OCI-LY7 (cell line): Measurements from ENCODE around the gene FAM227A. TPM values are rescaled to one million over a fixed set of nuclear protein-coding genes. Genes with fewer than 3 reads are reported as not detected.

ENCODE experiments used
- Bru-seq: library from RNA; stranded (reverse); fragments of 400-500 nt; gene quantifications from one replicate; lab custom pipeline; 2021; lab: Mats Ljungman, UMichigan
- BruChase-seq, 2 experiments: library from RNA; stranded (reverse); fragments of 400-500 nt; gene quantifications; one replicate each; lab custom pipeline; 2021; lab: Mats Ljungman, UMichigan
- BruUV-seq: library from RNA; stranded (reverse); fragments of 400-500 nt; replicated peaks from 2 replicates; lab custom pipeline; 2021; lab: Mats Ljungman, UMichigan
- CTCF ChIA-PET: fragments of 300-600 bp; sonication (Branson Sonifier 250); formaldehyde crosslinking; loops from one replicate; lab custom pipeline; 2022; ENCODE audit warnings: antibody characterized with exemption; ENCODE audit not compliant: unreplicated experiment; lab: Charles Lee
- POLR2A ChIA-PET: fragments of 300-600 bp; sonication (Branson Sonifier 250); formaldehyde crosslinking; loops from one replicate; lab custom pipeline; 2022; ENCODE audit warnings: antibody characterized with exemption; lab: Charles Lee
- DNase-seq: peaks from one replicate; pipeline ENCODE4 v3.0.0-alpha.2; 2015; ENCODE audit warnings: low spot score
- H2AFZ ChIP-seq: fragments of 200-600 bp; sonication (generic), shearing (Covaris generic); 2 replicates; pipeline ENCODE4 v1.6.1; 2014; ENCODE audit warnings: mild to moderate bottlenecking, antibody characterized with exemption, low read length, moderate library complexity
- H3K27ac ChIP-seq: fragments of 200-600 bp; sonication (generic); 2 replicates; pipeline ENCODE4 v1.5.1; 2014; ENCODE audit warnings: mixed run types, low read depth, mild to moderate bottlenecking, moderate library complexity, low read length, inconsistent platforms; ENCODE audit not compliant: poor library complexity, severe bottlenecking
- H3K36me3 ChIP-seq: fragments of 200-600 bp; sonication (generic); 2 replicates; pipeline ENCODE4 v1.6.1; 2014; ENCODE audit warnings: mild to moderate bottlenecking, antibody characterized with exemption, low read length, moderate library complexity, mixed read lengths; ENCODE audit not compliant: insufficient read depth
- H3K4me1 ChIP-seq: fragments of 200-600 bp; sonication (generic); 2 replicates; pipeline ENCODE4 v1.5.1; 2014; ENCODE audit warnings: mild to moderate bottlenecking, low read length; ENCODE audit not compliant: insufficient read depth, poor library complexity, severe bottlenecking
- H3K4me2 ChIP-seq: fragments of 200-600 bp; sonication (generic); 2 replicates; pipeline ENCODE4 v1.6.1; 2014; ENCODE audit warnings: mild to moderate bottlenecking, low read length
- H3K4me3 ChIP-seq: fragments of 200-600 bp; sonication (generic); 2 replicates; pipeline ENCODE4 v1.5.1; 2014; ENCODE audit warnings: mild to moderate bottlenecking, low read depth, low read length; ENCODE audit not compliant: poor library complexity, severe bottlenecking
- H3K79me2 ChIP-seq: fragments of 200-600 bp; sonication (generic); 2 replicates; pipeline ENCODE4 v1.6.1; 2016; ENCODE audit warnings: low read depth, mild to moderate bottlenecking, low read length, moderate library complexity, mixed read lengths; ENCODE audit not compliant: insufficient read depth
- H3K9me2 ChIP-seq: fragments of 200-600 bp; sonication (generic); 2 replicates; pipeline ENCODE4 v1.6.1; 2016; ENCODE audit warnings: mild to moderate bottlenecking, low read length, mixed read lengths; ENCODE audit not compliant: insufficient read depth
- H3K9me3 ChIP-seq: fragments of 200-600 bp; sonication (generic); 2 replicates; pipeline ENCODE4 v1.6.1; 2014; ENCODE audit warnings: mild to moderate bottlenecking, mixed run types, low read length, mixed read lengths
- H4K20me1 ChIP-seq: fragments of 200-600 bp; sonication (generic); 2 replicates; pipeline ENCODE4 v1.6.1; 2014; ENCODE audit warnings: mild to moderate bottlenecking, antibody characterized with exemption, low read length, moderate library complexity, mixed read lengths; ENCODE audit not compliant: insufficient read depth
- CTCF ChIP-seq: fragments of 200-600 bp; sonication (generic); conservative IDR thresholded peaks from 2 replicates; pipeline ENCODE4 v1.5.1; 2014; ENCODE audit warnings: mild to moderate bottlenecking, antibody characterized with exemption, low read length, moderate library complexity, mixed read lengths
- EZH2phosphoT487 ChIP-seq: fragments of 200-600 bp; sonication (generic); IDR thresholded peaks from 2 replicates; pipeline ENCODE4 v1.6.1; 2018; ENCODE audit warnings: low read depth, borderline replicate concordance, mild to moderate bottlenecking, mixed run types, antibody characterized with exemption, low read length, moderate library complexity, mixed read lengths
- intact Hi-C: fragments of 100-400 bp; cut with micrococcal nuclease; formaldehyde crosslinking; loops from one replicate; pipeline ENCODE4 v1.10.0; 2022; ENCODE audit not compliant: unreplicated experiment
- long read RNA-seq: library from polyadenylated mRNA; stranded (forward); transcript quantifications from one replicate; pipeline ENCODE4 v2.0.0, GENCODE V29; 2022
- total RNA-seq, 2 experiments: library from RNA; depleted of rRNA in 1 of 2; stranded (reverse); fragments of >200 nt in 1 of 2; shearing (Covaris generic) in 1 of 2; gene quantifications; 2 replicates each; pipeline ENCODE4 v1.2.3, GENCODE V29; 2014 to 2022

The FAM227A gene
- 0.16 and 0.23 TPM in 2 replicates for total RNA-seq (2014; rRNA removed; shearing (Covaris generic))
- total RNA-seq (2022), result 0.57 and 0.72 TPM in 2 replicates
- Bru-seq, nascent RNA, result percentile 23 among the genes with signal in this experiment
- BruChase-seq, experiment 1, labeled RNA remaining after a 6-hour chase, result percentile 23 among the genes with signal in this experiment
- percentile 25 among the genes with signal in this experiment for BruChase-seq, experiment 2, labeled RNA remaining after a 2-hour chase
- long read RNA-seq, partial matches to known transcripts, result 0 of 8 reads
- long read RNA-seq, other reads (novel, unspliced or antisense), result 8 of 8 reads

GRCh38 chr22:38656256-38657044, at the start of gene FAM227A, which contains the start of gene CBY1:
Gene FAM227A, minus strand, starts transcription at chr22:38656392. Its CDS starts 6,224 bp downstream, at chr22:38650168.
Gene CBY1, plus strand, starts transcription at chr22:38656638. Its CDS starts 11,417 bp downstream, at chr22:38668055.
- Histone ChIP-seq H3K4me1 (peaks cover 12% of the 10 kb centered on the region), H3K27ac (peak within 1 kb of the TSS; percentile 47), H3K36me3 (no peaks in the 10 kb centered on the region), H3K4me3 (peak within 1 kb of the TSS; percentile 81), H3K4me2 (peak within 1 kb of the TSS; percentile 80), H3K79me2 (no peaks in the 10 kb centered on the region), H2AFZ (peak within 1 kb of the TSS; percentile 95), H4K20me1 (no peaks in the 10 kb centered on the region), H3K9me2 (no peaks in the 10 kb centered on the region), H3K9me3 (no peaks in the 10 kb centered on the region)
- ChIA-PET POLR2A (interaction anchor here (0.6 kb wide), 1 partner anchor 40 kb away, joined by 3 read pairs; no protein-coding TSS in a partner anchor), CTCF (no interaction called here)
- intact Hi-C loops, result loop anchor here (2.0 kb wide), 1 partner anchor 24 kb away; the partner anchor contains the start of gene TOMM22
- DNase-seq, result peak; percentile 91
- no peak for TF ChIP-seq EZH2phosphoT487
- TF ChIP-seq CTCF, result no peak
- BruUV-seq, result TSS peak; percentile 81

- Histone ChIP-seq H3K9me2 (no peaks in the 10 kb centered on the region), H3K4me3 (peak within 1 kb of the TSS; percentile 97), H4K20me1 (peaks cover 29% of the 10 kb centered on the region), H3K4me1 (peaks cover 69% of the 10 kb centered on the region), H3K27ac (peak within 1 kb of the TSS; percentile 79), H3K4me2 (peak within 1 kb of the TSS; percentile 93), H3K79me2 (peaks cover 44% of the 10 kb centered on the region; the same call in 1 of the 2 replicates), H3K9me3 (no peaks in the 10 kb centered on the region), H2AFZ (peak within 1 kb of the TSS; percentile 77), H3K36me3 (peaks cover 10% of the 10 kb centered on the region)
- ChIA-PET POLR2A (interaction anchor here (0.6 to 0.8 kb wide), 4 partner anchors 10 to 789 kb away, joined by 3 to 4 read pairs (median 4); no protein-coding TSS in a partner anchor), CTCF (interaction anchor here (0.6 kb wide), 1 partner anchor 120 kb away, joined by 4 read pairs; no protein-coding TSS in a partner anchor)
- no TSS peak for BruUV-seq
- TF ChIP-seq CTCF (no peak), EZH2phosphoT487 (no peak)
- intact Hi-C loops, result loop anchor here (2.0 to 10.0 kb wide), 3 partner anchors 25 to 651 kb away; partner anchors contain the start of genes PICK1 and TOMM22
- DNase-seq, result peak; percentile 100
Observed at GRCh38 chr22:38705235-38706100, 49.3 kb upstream of the FAM227A start, which contains the start of gene GTPBP1. Gene GTPBP1, plus strand, starts transcription at chr22:38705944. Its CDS starts 12 bp downstream, at chr22:38705956.
